ENCODE data around the gene IGSF22.

IGSF22 gene

GRCh38 chr11:18713646-18714442 lies 12.1 kb downstream of the IGSF22 start:
- DNase-seq (ENCODE audit: low spot score): no peak

- DNase-seq (ENCODE audit: low spot score): no peak
Measured at GRCh38 chr11:18710545-18710944, 15.4 kb downstream of the IGSF22 start.

GRCh38 chr11:18709414-18709813 lies 16.6 kb downstream of the IGSF22 start:
- no peak for DNase-seq (ENCODE audit: low spot score)

GRCh38 chr11:18707811-18708340 lies 18.1 kb downstream of the IGSF22 start:
- DNase-seq (ENCODE audit: low spot score): no peak

GRCh38 chr11:18706330-18707243 lies 19.4 kb downstream of the IGSF22 start:
- DNase-seq (ENCODE audit: low spot score): no peak

- DNase-seq (ENCODE audit: low spot score): no peak
Measured at GRCh38 chr11:18705651-18706281, 20.2 kb downstream of the IGSF22 start.

GRCh38 chr11:18704698-18705097 lies 21.3 kb downstream of the IGSF22 start:
- no peak for DNase-seq (ENCODE audit: low spot score)

- DNase-seq (ENCODE audit: low spot score): no peak
Measured at GRCh38 chr11:18704045-18704645, 21.8 kb downstream of the IGSF22 start.

- DNase-seq (ENCODE audit: low spot score): no peak
Measured at GRCh38 chr11:18703001-18703763, 22.8 kb downstream of the IGSF22 start.

- no peak for DNase-seq (ENCODE audit: low spot score)
Measured at GRCh38 chr11:18701614-18702216, 24.3 kb downstream of the IGSF22 start.

GRCh38 chr11:18700872-18701271 lies 25.1 kb downstream of the IGSF22 start:
- DNase-seq (ENCODE audit: low spot score): no peak

- DNase-seq (ENCODE audit: low spot score): no peak
Measured at GRCh38 chr11:18700375-18700774, 25.6 kb downstream of the IGSF22 start.

- DNase-seq (ENCODE audit: low spot score): no peak
Measured at GRCh38 chr11:18699848-18700261, 26.1 kb downstream of the IGSF22 start.

GRCh38 chr11:18699269-18699596 lies 26.8 kb downstream of the IGSF22 start:
- DNase-seq (ENCODE audit: low spot score): no peak

GRCh38 chr11:18698341-18699268 lies 27.4 kb downstream of the IGSF22 start, which contains the start of gene TMEM86A:
TMEM86A (plus strand) TSS chr11:18698779; CDS start chr11:18698887, 108 bp downstream.
- peak; percentile 78 for DNase-seq (ENCODE audit: low spot score)

- no peak for DNase-seq (ENCODE audit: low spot score)
Measured at GRCh38 chr11:18697576-18697975, 28.4 kb downstream of the IGSF22 start.

GRCh38 chr11:18696638-18697225 lies 29.3 kb downstream of the IGSF22 start:
- no peak for DNase-seq (ENCODE audit: low spot score)

GRCh38 chr11:18692941-18693760 lies 32.8 kb downstream of the IGSF22 start:
- no peak for DNase-seq (ENCODE audit: low spot score)
